H1 (cell line): Measurements from ENCODE around the gene ZNF394.

Experiments used
- CTCF ChIP-seq, 3 experiments: IDR thresholded peaks; 1 replicate in 2 of 3; 2 replicates in 1 of 3; pipeline versions ENCODE4 v1.5.1 to v1.6.1; 2011; ENCODE audit warnings: low read length in 3 of 3, mild to moderate bottlenecking in 3 of 3, inconsistent platforms in 2 of 3, low read depth in 1 of 3, moderate library complexity in 1 of 3; ENCODE audit not compliant: insufficient read depth in 1 of 3; ENCODE audit errors: control extremely low read depth in 1 of 3
- HDAC6 ChIP-seq: IDR thresholded peaks from one replicate; pipeline ENCODE4 v1.7.1; 2012; ENCODE audit warnings: low read depth, mild to moderate bottlenecking, inconsistent platforms, low read length, moderate library complexity
- JUND ChIP-seq: IDR thresholded peaks from 2 replicates; pipeline ENCODE4 v1.6.1; 2011; ENCODE audit warnings: mild to moderate bottlenecking, improper control_type of control experiment, low read length
- MAFK ChIP-seq: IDR thresholded peaks from 2 replicates; pipeline ENCODE4 v1.6.1; 2012; ENCODE audit warnings: low read depth, mild to moderate bottlenecking, improper control_type of control experiment, low read length
- MAX ChIP-seq: IDR thresholded peaks from 2 replicates; pipeline ENCODE4 v1.6.1; 2012; ENCODE audit warnings: inconsistent platforms
- POLR2A ChIP-seq, 2 experiments: IDR thresholded peaks; 1 replicate in 1 of 2; 2 replicates in 1 of 2; pipeline ENCODE4 v1.6.1; 2011; ENCODE audit warnings: low read depth in 2 of 2, low read length in 2 of 2, mild to moderate bottlenecking in 2 of 2; ENCODE audit errors: control extremely low read depth in 1 of 2
- POLR2AphosphoS5 ChIP-seq: IDR thresholded peaks from 2 replicates; pipeline ENCODE4 v1.6.1; 2011; ENCODE audit warnings: low read depth, low read length
- SIN3A ChIP-seq, 2 experiments: IDR thresholded peaks in 1 of 2; conservative IDR thresholded peaks in 1 of 2; 2 replicates each; pipeline ENCODE4 v1.6.1; 2011 to 2012; ENCODE audit warnings: low read length in 2 of 2, improper control_type of control experiment in 1 of 2, low read depth in 1 of 2, mild to moderate bottlenecking in 1 of 2
- SUZ12 ChIP-seq: fragments of 200-600 bp; sonication (generic); IDR thresholded peaks from 2 replicates; pipeline ENCODE4 v1.6.1; 2012; ENCODE audit warnings: mild to moderate bottlenecking, inconsistent platforms, low read length, moderate library complexity, mixed read lengths
- TEAD4 ChIP-seq: IDR thresholded peaks from 2 replicates; pipeline ENCODE4 v1.6.1; 2012; ENCODE audit warnings: low read depth, low read length, inconsistent platforms, mixed read lengths
- ZNF274 ChIP-seq: IDR thresholded peaks from 2 replicates; pipeline ENCODE4 v1.7.0; 2012; ENCODE audit warnings: low read length, borderline replicate concordance; ENCODE audit errors: extremely low read depth

GRCh38 chr7:99531354-99531765 lies 31.3 kb upstream of the ZNF394 start:
- TF ChIP-seq JUND = no peak
- TF ChIP-seq CTCF (IDR thresholded peaks at IDR 0.05; ENCODE audit: control extremely low read depth in 1 of 3, insufficient read depth in 1 of 3, low read depth in 1 of 3, low read length in 3 of 3) = no peak
- TF ChIP-seq MAX = no peak
- TF ChIP-seq SIN3A (conservative IDR thresholded peaks at IDR 0.05 in 1 of 2, IDR thresholded peaks at IDR 0.05 in 1 of 2; ENCODE audit: low read depth in 1 of 2, low read length in 2 of 2) = no peak
- TF ChIP-seq ZNF274 = no peak
- TF ChIP-seq MAFK = no peak
- no peak for TF ChIP-seq TEAD4
- TF ChIP-seq POLR2AphosphoS5 = no peak
- TF ChIP-seq POLR2A (IDR thresholded peaks at IDR 0.05; ENCODE audit: control extremely low read depth in 1 of 2, low read depth in 2 of 2, low read length in 2 of 2) = no peak
- TF ChIP-seq HDAC6 = no peak
- TF ChIP-seq SUZ12 = no peak
